SW 1271 (cell line): ENCODE data around the gene DRC1.
"Not testable (repeated sequence)": the region's sequence is repeated elsewhere in the genome, so short reads cannot be mapped to it uniquely, and the experiment has no call there.

Source experiments
- DNase-seq, 2 experiments: peaks; one replicate each; lab custom pipeline; 2025; lab: John Stamatoyannopoulos, UW

DRC1 gene

DNA sequence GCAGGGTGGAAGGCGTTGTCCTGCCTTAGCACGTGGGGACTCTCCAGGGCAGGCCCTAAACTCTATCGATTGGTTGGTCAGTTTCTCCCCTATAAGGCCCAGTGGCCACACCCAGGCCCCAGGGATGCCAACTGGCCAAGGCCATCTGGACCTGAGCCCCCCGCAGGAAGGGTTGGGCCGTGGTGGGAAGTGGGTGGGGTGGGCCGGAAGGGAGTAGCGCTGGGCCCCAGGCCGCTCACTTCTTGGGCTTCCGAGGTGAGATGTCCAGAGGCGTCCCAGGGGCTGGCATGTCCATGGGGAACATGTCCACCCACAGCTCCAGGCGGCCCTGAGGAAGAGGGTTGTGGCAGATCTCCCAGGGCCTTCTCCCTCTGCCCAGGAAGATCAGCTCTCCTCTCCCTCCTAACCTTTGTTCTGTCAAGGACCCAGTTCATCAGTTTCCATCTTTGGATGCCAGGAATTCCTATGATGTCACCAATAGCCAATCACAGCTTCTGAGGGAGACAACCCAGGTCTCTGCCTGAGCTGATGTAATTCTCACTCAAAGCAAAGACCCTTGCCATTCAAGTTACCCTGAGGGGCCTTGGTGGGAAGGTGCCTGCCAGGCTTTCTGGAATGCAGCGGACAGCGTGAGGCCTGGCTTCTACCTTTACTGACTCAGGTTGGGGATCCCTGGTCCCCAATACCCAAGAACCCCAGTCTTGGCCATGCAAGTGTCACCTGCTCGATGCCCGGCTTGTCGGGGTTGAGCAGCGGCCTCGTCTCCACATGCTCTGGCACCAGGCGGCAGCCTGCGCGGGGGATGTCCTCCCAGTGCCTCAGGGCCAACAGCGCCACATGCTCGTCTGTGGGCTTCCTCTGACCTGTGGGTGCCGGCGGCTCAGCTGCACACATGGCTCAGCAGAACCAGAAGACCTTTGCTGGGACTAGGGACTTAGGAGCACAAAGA is 61.8 kb downstream of the DRC1 start:
- no peak for DNase-seq

GRCh38 chr2:26464390-26465265 is 62.9 kb downstream of the DRC1 start:
- DNase-seq = no peak

GRCh38 chr2:26465266-26465925 is 63.7 kb downstream of the DRC1 start:
- DNase-seq = no peak

DNA sequence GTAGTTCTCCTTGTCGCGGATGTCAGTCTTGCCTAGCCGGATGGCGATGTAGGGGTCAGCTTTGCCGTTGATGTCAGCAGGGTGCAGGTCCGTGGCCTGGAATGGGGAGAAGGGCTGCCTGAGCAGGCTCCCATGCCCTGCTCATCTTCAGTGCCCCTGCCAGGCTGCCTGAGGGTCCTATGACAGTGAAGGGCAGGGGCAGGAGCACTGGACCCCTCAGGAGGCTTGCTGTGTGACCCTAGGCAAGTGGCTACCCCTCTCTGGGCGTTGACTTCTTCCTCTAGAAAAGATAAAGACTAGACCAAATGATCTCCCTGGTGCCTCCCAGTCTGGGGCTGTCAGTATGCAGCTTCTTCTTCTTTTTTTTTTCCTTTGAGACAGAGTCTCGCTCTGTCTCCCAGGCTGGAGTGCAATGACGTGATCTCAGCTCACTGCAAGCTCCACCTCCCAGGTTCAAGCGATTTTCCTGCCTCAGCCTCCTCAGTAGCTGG is 64.3 kb downstream of the DRC1 start:
- no peak for DNase-seq

- DNase-seq = no peak
Observed at GRCh38 chr2:26466662-26467310, 65.1 kb downstream of the DRC1 start.

- DNase-seq = not testable (repeated sequence)
Observed at GRCh38 chr2:26468544-26468943, 66.8 kb downstream of the DRC1 start.

GRCh38 chr2:26469092-26469710 is 67.5 kb downstream of the DRC1 start:
- peak in 1 of 2 experiments; percentile 26 for DNase-seq

GRCh38 chr2:26469955-26470354 is 68.2 kb downstream of the DRC1 start:
- no peak for DNase-seq

DNA sequence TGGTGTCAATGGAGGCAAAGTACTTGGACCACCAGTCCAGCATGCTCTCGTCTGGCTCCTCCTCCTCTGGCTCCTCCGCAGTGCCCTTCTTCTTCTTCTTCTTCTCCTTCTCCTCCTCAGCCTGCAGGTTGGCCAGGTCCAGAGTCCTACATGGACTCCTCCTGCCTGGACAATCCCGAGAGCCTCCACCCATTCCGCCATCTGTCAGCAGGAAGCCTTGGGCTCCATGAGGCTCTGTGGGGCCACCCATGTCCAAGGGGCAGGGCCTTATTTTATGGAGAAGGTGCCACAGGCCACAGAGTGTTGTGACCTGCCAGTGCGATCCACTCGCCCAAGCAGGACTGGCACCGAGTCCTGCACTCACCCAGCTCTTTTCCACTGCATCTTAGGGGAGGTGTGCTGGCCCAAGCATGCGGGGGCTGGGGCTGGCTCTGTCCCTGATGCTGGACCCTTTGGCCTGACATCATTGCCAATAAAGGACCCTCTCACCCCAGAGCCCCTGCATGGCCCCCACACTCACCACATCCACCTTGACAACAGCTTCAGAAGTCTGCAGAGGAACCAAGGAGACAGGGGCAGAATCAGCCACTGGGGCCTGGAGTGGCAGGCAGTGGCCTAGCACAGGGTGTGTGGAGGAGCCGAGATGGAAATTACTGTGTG is 69.0 kb downstream of the DRC1 start:
- no peak for DNase-seq

- DNase-seq = no peak
Observed at GRCh38 chr2:26471289-26471688, 69.6 kb downstream of the DRC1 start.

- DNase-seq = no peak
Observed at GRCh38 chr2:26471766-26472706, 70.3 kb downstream of the DRC1 start.

DNA sequence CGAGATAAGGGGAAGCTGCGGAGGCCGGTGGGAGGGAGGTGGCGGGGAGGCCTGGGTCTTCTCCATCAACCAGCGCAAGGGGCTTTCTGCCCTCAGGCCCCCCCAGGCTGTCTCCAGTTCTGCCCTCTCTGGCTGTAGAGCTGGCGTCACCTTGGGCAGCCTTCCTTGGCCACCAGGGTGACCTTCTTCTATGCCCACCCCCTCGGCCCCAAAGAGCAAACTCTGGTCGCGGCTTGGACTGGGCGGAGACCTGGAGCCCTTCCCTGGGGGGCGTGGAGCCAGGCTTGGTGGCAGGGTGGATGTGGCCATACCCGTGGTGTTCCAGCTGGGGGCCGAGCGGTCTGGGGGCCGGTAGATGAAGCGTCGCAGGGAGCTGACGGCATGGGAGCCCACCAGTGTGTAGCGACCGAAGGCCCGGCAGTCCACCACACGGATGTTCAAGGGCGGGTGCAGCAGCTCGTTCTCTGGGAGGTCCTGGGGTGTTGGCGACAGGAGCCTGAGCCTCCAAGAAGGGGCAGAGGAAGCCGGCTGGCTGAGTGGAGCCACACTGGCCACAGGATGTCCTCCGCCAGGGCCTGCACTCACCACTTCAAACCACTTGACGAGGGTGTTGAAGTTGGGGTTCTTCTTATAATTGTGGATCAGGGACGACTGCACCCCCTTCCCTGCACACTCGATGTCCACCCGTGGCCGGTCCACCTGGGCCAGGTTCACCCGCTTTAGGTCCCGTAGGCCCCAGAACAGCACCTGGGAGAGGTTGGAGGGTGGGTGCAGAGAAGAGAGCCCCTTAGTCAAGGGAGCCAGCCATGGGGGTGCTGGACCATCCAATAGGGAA is 71.3 kb downstream of the DRC1 start:
- DNase-seq = no peak

- DNase-seq = no peak
Observed at GRCh38 chr2:26473796-26474195, 72.1 kb downstream of the DRC1 start.

DNA sequence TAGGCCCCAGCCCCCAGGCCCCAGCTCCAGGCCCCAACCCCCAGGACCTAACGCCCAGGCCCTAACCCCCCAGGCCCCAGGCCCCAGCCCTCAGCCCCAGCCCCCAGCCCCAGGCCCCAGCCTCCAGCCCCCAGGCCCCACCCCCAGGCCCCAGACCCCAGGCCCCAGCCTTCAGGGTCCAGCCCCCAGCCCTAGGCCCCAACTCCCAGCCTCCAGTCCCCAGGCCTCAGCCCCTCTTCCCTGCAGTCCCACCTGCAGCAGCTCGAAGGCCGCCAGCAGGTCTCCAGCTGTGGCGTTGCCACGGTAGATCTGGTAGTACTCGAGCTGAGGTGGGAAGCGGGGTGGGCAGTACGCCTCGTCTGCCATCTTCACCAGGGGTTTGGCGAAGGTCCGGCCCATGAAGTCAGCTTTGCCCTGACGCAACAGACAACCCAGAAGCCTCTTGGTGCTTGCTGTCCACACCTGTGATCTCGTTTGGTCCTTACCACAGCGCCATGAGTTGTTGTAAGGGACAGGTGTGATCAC is 72.6 kb downstream of the DRC1 start:
- no peak for DNase-seq

DNA sequence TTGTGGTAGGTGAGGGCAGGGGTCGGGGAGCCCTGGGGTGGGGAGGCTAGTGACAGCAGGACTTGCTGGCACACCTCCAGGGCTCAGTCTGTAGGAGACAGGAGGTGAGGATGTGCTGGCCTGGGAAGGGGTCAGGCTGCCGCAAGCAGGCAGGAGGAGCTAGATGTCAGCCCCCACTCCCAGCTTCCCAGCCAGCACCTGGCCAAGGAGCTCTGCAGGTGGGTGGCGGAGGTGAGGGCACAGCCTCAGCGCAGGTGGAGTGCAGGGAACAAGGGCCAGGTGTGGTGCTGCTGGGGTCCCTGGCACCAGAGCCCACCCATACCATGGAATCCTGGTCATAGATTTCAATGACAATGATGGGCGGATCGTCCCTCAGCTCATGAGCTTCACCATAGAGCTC is 73.3 kb downstream of the DRC1 start:
- no peak for DNase-seq

GRCh38 chr2:26475832-26476501 is 74.2 kb downstream of the DRC1 start:
- no peak for DNase-seq

- no peak for DNase-seq
Observed at GRCh38 chr2:26477126-26477910, 75.6 kb downstream of the DRC1 start.
